ENCODE results near the gene BFSP1. TPM values are rescaled to one million over a fixed set of nuclear protein-coding genes. Genes with fewer than 3 reads are reported as not detected.

The BFSP1 gene
- total RNA-seq, 2 experiments from 2014 or later: 0.19 TPM; not detected in 1

DNA sequence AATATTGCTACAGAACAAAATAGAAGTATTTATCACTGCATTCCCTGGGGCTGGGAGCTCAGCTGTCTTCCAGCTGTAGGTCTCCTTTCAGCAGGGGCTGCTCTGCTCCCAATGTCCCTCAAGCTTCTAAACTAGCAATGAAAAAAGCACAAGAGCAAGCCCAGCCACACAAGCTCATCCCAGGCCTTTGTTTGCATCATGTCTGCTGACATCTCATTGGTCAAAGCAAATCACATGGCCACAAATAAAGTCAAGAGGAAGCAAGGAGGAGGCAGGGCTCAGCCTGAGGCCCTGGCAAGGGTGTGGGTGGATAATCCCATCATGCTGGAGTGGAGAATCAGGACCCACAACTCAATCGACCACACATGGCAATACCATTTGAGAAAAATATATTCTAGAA lies 2.2 kb upstream of the BFSP1 start:
- no peaks in the 10 kb centered on the region for H3K36me3 Mint-ChIP-seq (ENCODE audit: low read depth)
- DNase-seq: peak; percentile 22
- H3K27me3 Mint-ChIP-seq (ENCODE audit: low read depth): peaks cover 17% of the 10 kb centered on the region
- CTCF ChIA-PET: no interaction called here
- intact Hi-C loops (cut with micrococcal nuclease): no loop called here
- no peaks in the 10 kb centered on the region for H3K9me3 Mint-ChIP-seq
- H3K27ac Mint-ChIP-seq: no peak overlapping the region
- H3K4me1 Mint-ChIP-seq (ENCODE audit: low read depth): peaks cover 9% of the 10 kb centered on the region
- no peak overlapping the region for H3K4me3 Mint-ChIP-seq

DNA sequence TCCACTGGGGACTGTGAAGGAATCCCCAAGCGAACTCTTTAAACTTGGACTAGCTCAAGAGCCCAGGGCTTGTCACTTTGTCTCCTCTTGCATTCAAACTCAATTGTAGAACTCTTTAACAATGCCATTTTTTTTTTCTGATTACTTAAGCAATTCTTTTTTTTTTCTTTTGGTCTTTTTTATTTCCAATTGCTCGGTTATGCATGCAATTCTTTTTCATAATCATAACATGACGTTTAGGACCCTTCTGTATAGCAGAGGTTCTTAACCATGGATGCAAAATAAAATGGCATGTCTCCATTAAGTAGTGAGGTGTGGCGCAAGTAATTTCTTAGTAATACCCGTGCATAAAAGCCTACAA lies 466 bp upstream of the BFSP1 start:
- CTCF ChIA-PET: interaction anchor here (0.7 to 2.4 kb wide), 6 partner anchors 18 to 100 kb away, joined by 3 to 10 read pairs (median 6); no protein-coding TSS in a partner anchor
- Mint-ChIP-seq H3K9me3 (no peaks in the 10 kb centered on the region), H3K4me3 (peak overlapping the region; percentile 85), H3K4me1 (ENCODE audit: low read depth) (peaks cover 9% of the 10 kb centered on the region), H3K36me3 (ENCODE audit: low read depth) (no peaks in the 10 kb centered on the region), H3K27me3 (ENCODE audit: low read depth) (peaks cover 17% of the 10 kb centered on the region), H3K27ac (no peak overlapping the region)
- intact Hi-C loops (cut with micrococcal nuclease): loop anchor here (1.0 to 2.0 kb wide), 2 partner anchors 27 to 151 kb away; partner anchors contain the start of gene RRBP1
- DNase-seq: no peak

DNA sequence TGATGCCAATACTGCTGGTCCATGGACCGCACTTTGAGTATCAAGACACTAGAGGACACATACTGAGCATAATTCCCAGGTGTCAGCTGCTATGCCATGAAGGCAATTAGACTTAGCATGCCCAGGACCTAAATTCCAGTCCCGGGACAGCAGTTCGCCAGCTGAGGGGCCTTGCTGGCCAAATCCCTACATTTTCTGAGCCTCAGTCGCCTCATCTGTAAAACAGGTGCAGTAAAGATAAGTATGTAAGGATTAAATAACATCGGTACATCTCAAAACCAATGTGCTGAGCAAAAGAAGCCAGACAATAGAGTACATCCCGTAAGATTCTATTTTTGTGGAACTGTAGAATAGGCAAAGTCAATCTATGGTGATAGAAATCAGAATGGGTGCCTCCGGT lies 1.0 kb downstream of the BFSP1 start:
- Mint-ChIP-seq H3K9me3 (no peaks in the 10 kb centered on the region), H3K27ac (no peak overlapping the region), H3K4me3 (peak overlapping the region; percentile 48), H3K36me3 (ENCODE audit: low read depth) (no peaks in the 10 kb centered on the region), H3K4me1 (ENCODE audit: low read depth) (peaks cover 9% of the 10 kb centered on the region), H3K27me3 (ENCODE audit: low read depth) (peaks cover 19% of the 10 kb centered on the region)
- DNase-seq: no peak
- intact Hi-C loops (cut with micrococcal nuclease): loop anchor here (2.0 kb wide), 1 partner anchor 153 kb away; the partner anchor contains the start of gene RRBP1
- CTCF ChIA-PET: interaction anchor here (0.6 to 2.4 kb wide), 4 partner anchors 9 to 88 kb away, joined by 3 to 10 read pairs (median 4); no protein-coding TSS in a partner anchor

DNA sequence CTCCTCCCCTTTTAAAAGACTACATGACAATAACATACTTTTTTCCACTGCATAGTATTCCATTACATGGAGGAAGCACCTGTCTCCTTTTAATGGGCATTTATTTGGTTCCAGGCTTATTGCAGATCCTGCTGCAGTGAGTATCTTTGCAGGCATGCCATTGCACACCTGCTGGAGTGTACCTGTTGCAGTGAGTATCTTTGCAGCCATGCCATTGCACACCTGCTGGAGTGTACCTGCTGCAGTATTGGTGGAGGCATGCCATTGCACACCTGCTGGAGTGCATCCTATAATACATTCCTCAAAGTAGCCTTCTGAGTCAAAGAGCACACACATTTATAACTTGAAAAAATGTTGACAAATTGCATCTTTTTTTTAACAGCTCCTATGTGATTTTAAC lies 1.6 kb downstream of the BFSP1 start:
- Mint-ChIP-seq H3K4me1 (ENCODE audit: low read depth) (peaks cover 9% of the 10 kb centered on the region), H3K27me3 (ENCODE audit: low read depth) (peaks cover 19% of the 10 kb centered on the region), H3K9me3 (no peaks in the 10 kb centered on the region), H3K36me3 (ENCODE audit: low read depth) (no peaks in the 10 kb centered on the region), H3K4me3 (no peak overlapping the region), H3K27ac (no peak overlapping the region)
- DNase-seq: no peak
- CTCF ChIA-PET: interaction anchor here (0.6 to 2.4 kb wide), 2 partner anchors 10 to 24 kb away, joined by 3 to 10 read pairs; no protein-coding TSS in a partner anchor
- intact Hi-C loops (cut with micrococcal nuclease): no loop called here

DNA sequence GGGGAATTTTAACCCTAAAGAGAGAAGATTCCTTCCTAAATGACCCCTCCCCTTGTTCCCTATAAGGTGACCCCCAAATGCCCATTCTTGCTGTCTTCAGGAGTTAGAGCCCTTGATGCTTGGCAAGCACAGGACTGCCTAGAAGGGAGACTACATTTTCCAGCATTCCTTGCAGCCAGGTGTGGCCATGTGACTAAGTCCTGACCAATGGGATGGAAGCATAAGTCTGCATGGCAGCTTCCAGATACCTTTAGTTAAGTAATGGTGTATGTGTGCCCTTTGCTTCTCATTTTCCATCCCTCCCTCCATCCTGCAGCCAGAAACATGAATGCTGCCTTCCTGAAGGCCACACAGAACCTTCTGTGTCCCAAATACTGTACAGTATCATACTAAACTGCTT lies 5.5 kb downstream of the BFSP1 start:
- Mint-ChIP-seq H3K27ac (no peak overlapping the region), H3K27me3 (ENCODE audit: low read depth) (peaks cover 13% of the 10 kb centered on the region), H3K36me3 (ENCODE audit: low read depth) (no peaks in the 10 kb centered on the region), H3K9me3 (no peaks in the 10 kb centered on the region), H3K4me3 (no peak overlapping the region), H3K4me1 (ENCODE audit: low read depth) (peaks cover 4% of the 10 kb centered on the region)
- CTCF ChIA-PET: no interaction called here
- DNase-seq: peak; percentile 38
- intact Hi-C loops (cut with micrococcal nuclease): no loop called here

DNA sequence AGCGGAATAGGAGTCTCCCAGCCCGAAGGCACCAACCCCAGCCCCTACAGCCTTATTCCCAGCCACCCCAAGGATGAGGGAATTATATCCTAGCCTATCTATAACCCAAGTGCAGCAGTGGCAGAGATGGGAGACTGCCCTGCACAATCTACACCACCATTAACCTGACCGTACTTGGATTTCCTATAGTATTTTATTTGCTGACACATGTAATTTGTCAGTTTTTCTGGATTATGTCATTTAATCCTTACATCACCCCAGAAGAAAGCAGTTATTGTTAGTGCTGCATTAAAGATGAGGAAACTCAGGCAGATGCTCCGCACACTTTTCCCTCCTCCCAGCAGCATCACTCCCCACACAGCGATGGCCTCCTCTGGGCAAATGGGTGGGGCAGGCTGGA lies 6.0 kb downstream of the BFSP1 start:
- DNase-seq: no peak
- Mint-ChIP-seq H3K27me3 (ENCODE audit: low read depth) (peaks cover 8% of the 10 kb centered on the region), H3K36me3 (ENCODE audit: low read depth) (no peaks in the 10 kb centered on the region), H3K27ac (no peak overlapping the region), H3K9me3 (no peaks in the 10 kb centered on the region), H3K4me3 (no peak overlapping the region), H3K4me1 (ENCODE audit: low read depth) (no peaks in the 10 kb centered on the region)
- intact Hi-C loops (cut with micrococcal nuclease): no loop called here
- CTCF ChIA-PET: no interaction called here

DNA sequence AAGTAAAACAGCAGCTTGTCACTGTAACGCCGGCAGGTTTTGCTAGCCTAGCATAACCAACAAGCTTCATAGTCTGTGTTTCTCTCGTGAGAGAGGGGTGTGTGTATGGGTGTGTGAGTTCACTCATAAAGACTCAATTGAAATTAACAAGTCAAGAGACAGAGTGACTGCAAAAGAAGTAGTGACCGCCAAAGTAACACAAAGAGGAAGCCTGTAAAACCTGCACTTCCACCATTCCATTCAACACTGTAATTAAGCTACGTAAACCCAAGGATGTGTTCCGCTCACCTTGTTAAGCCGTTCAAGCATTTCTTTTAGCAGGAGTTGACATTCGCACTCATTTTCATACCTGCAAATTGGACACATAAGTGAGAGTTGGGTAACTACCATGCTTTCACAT lies 6.6 kb downstream of the BFSP1 start:
- DNase-seq: no peak
- Mint-ChIP-seq H3K36me3 (ENCODE audit: low read depth) (no peaks in the 10 kb centered on the region), H3K27ac (no peak overlapping the region), H3K4me1 (ENCODE audit: low read depth) (no peaks in the 10 kb centered on the region), H3K9me3 (no peaks in the 10 kb centered on the region), H3K27me3 (ENCODE audit: low read depth) (peaks cover 5% of the 10 kb centered on the region), H3K4me3 (no peak overlapping the region)
- intact Hi-C loops (cut with micrococcal nuclease): no loop called here
- CTCF ChIA-PET: no interaction called here

DNA sequence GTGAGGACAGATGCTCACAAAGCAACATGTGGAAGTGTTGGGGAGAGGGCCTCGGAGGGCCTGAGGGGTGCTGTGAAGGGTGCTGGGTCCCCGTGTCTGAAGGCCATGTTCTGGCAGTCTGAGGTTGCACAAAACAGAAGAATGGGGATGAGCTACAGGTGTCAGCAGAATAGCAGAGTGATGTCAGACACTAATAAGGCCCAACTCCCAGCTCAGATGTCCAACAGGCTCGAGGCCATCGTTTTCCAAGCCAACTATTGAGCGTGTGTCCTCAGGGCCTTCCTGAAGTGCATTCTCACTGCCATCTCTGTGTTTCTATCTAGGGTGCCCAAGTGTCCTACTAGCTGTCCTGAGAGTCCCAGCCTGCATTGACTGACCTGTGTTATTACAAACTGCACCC lies 7.9 kb downstream of the BFSP1 start:
- Mint-ChIP-seq H3K4me3 (no peak overlapping the region), H3K27me3 (ENCODE audit: low read depth) (peaks cover 2% of the 10 kb centered on the region), H3K27ac (no peak overlapping the region), H3K9me3 (no peaks in the 10 kb centered on the region), H3K4me1 (ENCODE audit: low read depth) (no peaks in the 10 kb centered on the region), H3K36me3 (ENCODE audit: low read depth) (no peaks in the 10 kb centered on the region)
- no peak for DNase-seq
- intact Hi-C loops (cut with micrococcal nuclease): no loop called here
- CTCF ChIA-PET: no interaction called here

DNA sequence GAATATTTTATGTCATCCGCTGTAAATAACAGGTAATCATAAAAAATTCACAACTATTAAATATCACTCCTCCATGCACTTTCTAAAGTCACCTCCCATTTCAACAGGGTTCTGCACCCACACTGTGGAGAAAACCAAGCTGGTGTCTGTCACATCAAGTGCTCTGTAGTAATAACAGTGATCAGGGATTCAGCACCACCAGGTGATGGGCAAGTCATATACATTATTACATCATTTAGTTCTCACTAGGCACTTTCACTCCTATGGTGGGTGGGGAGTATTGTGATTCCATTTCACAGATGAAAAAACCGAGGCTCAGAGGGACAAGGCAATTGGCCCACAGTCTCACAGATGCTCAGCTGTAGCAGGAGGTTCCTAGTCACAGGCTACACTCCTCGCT lies 8.7 kb downstream of the BFSP1 start:
- H3K9me3 Mint-ChIP-seq: no peaks in the 10 kb centered on the region
- intact Hi-C loops (cut with micrococcal nuclease): no loop called here
- CTCF ChIA-PET: no interaction called here

DNA sequence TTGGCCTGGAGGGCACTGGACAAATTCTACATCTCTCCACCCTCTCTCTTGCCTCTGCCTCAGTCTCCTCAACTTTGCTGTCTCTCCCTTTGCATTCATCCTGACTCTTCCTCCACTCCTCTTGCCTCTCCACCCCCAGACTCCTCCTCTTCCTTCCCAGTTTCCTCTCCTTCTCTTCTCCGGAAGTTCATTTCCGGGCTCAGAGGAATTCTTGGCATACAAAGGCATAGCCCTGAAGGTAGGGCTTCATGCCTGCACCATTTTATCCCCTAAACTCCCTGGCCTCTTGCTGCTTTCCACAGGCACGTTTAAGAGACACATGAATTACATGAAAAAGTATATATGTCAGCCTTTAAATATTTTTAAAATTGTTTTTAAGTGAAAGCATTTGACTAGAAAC lies 10.6 kb downstream of the BFSP1 start:
- intact Hi-C loops (cut with micrococcal nuclease): no loop called here
- no peaks in the 10 kb centered on the region for H3K36me3 Mint-ChIP-seq (ENCODE audit: low read depth)
- no peak overlapping the region for H3K27ac Mint-ChIP-seq
- H3K4me3 Mint-ChIP-seq: no peak overlapping the region
- H3K9me3 Mint-ChIP-seq: no peaks in the 10 kb centered on the region
- H3K4me1 Mint-ChIP-seq (ENCODE audit: low read depth): no peaks in the 10 kb centered on the region
- CTCF ChIA-PET: interaction anchor here (2.2 kb wide), 1 partner anchor 162 kb away, joined by 5 read pairs; the partner anchor contains the start of gene RRBP1
- H3K27me3 Mint-ChIP-seq (ENCODE audit: low read depth): peaks cover under 1% of the 10 kb centered on the region
- no peak for DNase-seq

More for the DNA sequence above, 8.7 kb downstream of the BFSP1 start:
- no peak for DNase-seq
- H3K27ac Mint-ChIP-seq: no peak overlapping the region
- no peaks in the 10 kb centered on the region for H3K4me1 Mint-ChIP-seq (ENCODE audit: low read depth)
- H3K36me3 Mint-ChIP-seq (ENCODE audit: low read depth): no peaks in the 10 kb centered on the region
- H3K27me3 Mint-ChIP-seq (ENCODE audit: low read depth): peaks cover 2% of the 10 kb centered on the region
- no peak overlapping the region for H3K4me3 Mint-ChIP-seq

DNA sequence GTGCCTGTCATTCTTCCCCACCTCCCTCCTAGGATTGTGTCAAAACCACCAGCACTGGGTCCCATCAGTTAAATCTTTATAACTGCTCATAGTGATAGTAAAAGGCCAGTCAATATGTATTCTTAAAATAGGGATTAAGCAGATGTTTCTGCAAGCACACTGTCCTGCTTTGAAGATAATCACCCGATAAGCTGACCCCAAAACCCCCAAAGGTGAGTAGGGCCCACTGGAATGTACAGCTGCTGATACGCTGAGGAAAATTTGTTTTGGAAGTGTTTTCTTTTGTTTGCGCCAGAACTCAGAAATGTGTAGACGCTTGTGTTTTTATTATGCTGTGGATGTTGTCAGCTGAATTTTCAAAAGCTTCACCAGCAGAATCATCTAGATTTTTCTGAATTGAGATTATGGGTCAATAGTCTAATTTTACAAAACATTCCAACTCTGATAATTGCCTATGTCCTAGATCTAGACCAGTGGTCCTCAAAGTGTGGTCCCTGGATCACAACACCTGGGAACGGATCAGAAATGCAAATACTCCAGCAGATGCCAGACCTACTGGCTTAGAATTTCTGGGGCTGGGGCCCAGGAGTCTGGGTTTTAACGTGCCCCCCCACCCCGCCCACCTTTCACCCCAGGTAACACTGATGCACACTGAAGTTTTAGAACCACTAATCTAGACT lies 11.4 kb downstream of the BFSP1 start:
- CTCF ChIA-PET: interaction anchor here (2.2 kb wide), 1 partner anchor 163 kb away, joined by 5 read pairs; the partner anchor contains the start of gene RRBP1
- no peaks in the 10 kb centered on the region for H3K9me3 Mint-ChIP-seq
- H3K27me3 Mint-ChIP-seq (ENCODE audit: low read depth): no peaks in the 10 kb centered on the region
- intact Hi-C loops (cut with micrococcal nuclease): no loop called here
- H3K27ac Mint-ChIP-seq: no peak overlapping the region
- no peaks in the 10 kb centered on the region for H3K4me1 Mint-ChIP-seq (ENCODE audit: low read depth)
- no peak overlapping the region for H3K4me3 Mint-ChIP-seq
- DNase-seq: no peak
- no peaks in the 10 kb centered on the region for H3K36me3 Mint-ChIP-seq (ENCODE audit: low read depth)

DNA sequence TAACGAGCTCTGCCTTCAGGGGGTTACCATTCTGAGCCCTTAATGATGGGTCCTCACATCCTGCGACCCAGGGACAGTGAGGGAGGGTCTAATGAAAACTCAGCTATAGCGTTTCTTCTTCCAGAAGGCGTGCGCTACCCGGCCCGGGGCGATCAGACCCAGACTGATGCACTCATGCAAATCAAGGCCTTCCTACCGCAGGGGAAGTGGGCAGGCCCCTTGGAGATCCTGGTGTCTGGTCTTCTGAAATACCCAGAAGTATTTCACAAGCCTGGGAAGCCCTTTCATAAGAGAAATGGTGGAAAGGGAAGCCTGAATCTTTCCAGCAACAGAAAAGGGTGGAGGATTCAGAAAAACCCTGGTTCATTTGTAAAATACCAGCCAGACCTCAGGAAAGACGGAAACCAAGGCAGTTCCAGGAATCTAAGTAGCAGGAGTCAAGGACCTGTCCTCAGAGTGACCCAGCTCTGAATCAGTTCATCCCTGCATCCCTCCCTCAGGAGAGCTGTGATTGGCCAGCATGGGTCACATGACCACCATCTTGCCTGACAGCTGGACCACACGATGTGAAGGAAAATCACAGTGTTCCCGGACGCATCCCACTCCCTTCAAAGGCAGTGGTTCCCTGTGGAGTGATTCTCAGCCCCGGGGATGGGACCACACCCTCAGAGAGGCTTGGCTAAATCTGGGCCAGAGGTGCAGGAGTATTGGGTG lies 12.7 kb downstream of the BFSP1 start:
- CTCF ChIA-PET: interaction anchor here (1.3 kb wide), 1 partner anchor 13 kb away, joined by 3 read pairs; no protein-coding TSS in a partner anchor
- H3K4me1 Mint-ChIP-seq (ENCODE audit: low read depth): no peaks in the 10 kb centered on the region
- no peak for DNase-seq
- intact Hi-C loops (cut with micrococcal nuclease): no loop called here
- no peak overlapping the region for H3K27ac Mint-ChIP-seq
- H3K27me3 Mint-ChIP-seq (ENCODE audit: low read depth): no peaks in the 10 kb centered on the region
- H3K4me3 Mint-ChIP-seq: no peak overlapping the region
- H3K9me3 Mint-ChIP-seq: no peaks in the 10 kb centered on the region
- no peaks in the 10 kb centered on the region for H3K36me3 Mint-ChIP-seq (ENCODE audit: low read depth)

DNA sequence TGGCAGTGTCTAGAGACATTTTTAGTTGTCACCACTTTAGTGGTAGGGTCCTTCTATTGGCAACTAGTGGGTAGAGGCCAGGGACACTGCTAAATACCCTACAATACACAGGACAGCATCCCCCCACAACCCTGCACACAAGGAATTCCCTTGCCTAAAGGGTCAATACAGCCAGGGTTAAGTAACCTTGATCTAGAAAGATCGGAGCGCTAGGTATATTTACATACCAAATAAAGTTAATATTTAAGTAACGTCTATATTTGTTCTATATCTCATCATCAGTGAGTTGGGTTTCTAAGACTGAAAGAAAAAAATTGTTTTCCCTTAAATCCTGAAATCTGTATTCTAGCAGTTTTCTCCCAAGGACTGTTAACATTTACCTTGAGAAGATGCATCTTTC lies 16.1 kb downstream of the BFSP1 start:
- no peak overlapping the region for H3K27ac Mint-ChIP-seq
- DNase-seq: no peak
- H3K27me3 Mint-ChIP-seq (ENCODE audit: low read depth): no peaks in the 10 kb centered on the region
- CTCF ChIA-PET: interaction anchor here (1.5 kb wide), 1 partner anchor 10 kb away, joined by 8 read pairs; no protein-coding TSS in a partner anchor
- no peaks in the 10 kb centered on the region for H3K36me3 Mint-ChIP-seq (ENCODE audit: low read depth)
- H3K4me3 Mint-ChIP-seq: no peak overlapping the region
- intact Hi-C loops (cut with micrococcal nuclease): no loop called here
- no peaks in the 10 kb centered on the region for H3K9me3 Mint-ChIP-seq
- no peaks in the 10 kb centered on the region for H3K4me1 Mint-ChIP-seq (ENCODE audit: low read depth)

All from activated naive CD4-positive, alpha-beta T cell treated with anti-CD3 and anti-CD28 coated beads for 36 hours (primary cell).